SH-SY5Y (cell line): Measurements from ENCODE around the gene TBC1D14.

ENCODE experiments used
- GATA2 ChIP-seq: IDR thresholded peaks from 2 replicates; pipeline ENCODE4 v1.6.1; 2011; ENCODE audit warnings: mild to moderate bottlenecking, low read depth, low read length
- GATA3 ChIP-seq: IDR thresholded peaks from 2 replicates; pipeline ENCODE4 v1.6.1; 2011; ENCODE audit warnings: low read depth, mild to moderate bottlenecking, low read length, moderate library complexity

- TF ChIP-seq GATA3 = no peak
- peak; percentile 70 for TF ChIP-seq GATA2
These were observed 83.4 kb downstream of the TBC1D14 start for GRCh38 chr4:6992728-6993677.
